SK-N-SH (cell line): ENCODE data around the gene DUSP9. TPM values are rescaled to one million over a fixed set of nuclear protein-coding genes. Genes with fewer than 3 reads are reported as not detected.

Experiments used
- CTCF ChIA-PET: fragments of 300-600, 350-600 bp; formaldehyde crosslinking; extraction: SDS; loops from one replicate; lab custom pipeline; 2021; lab: Yijun Ruan, JAX
- POLR2A ChIA-PET: fragments of 350-600 bp; sonication (Branson Sonifier 250); formaldehyde crosslinking; extraction: SDS; loops from one replicate; lab custom pipeline; 2020; ENCODE audit warnings: antibody characterized with exemption, inconsistent platforms; lab: Yijun Ruan, JAX
- DNase-seq: peaks from one replicate; pipeline ENCODE4 v3.0.0; 2012
- H2AFZ ChIP-seq: fragments of 200-600 bp; sonication (generic); 2 replicates; pipeline ENCODE4 v1.8.1; 2016; ENCODE audit warnings: antibody characterized with exemption, mild to moderate bottlenecking, low read depth
- H3F3A ChIP-seq: fragments of 200-600 bp; sonication (generic); replicated peaks from 2 replicates; pipeline ENCODE3; 2016; ENCODE audit warnings: antibody characterized with exemption, mild to moderate bottlenecking; ENCODE audit not compliant: insufficient read depth
- H3K27ac ChIP-seq, 2 experiments: fragments of 200-500 bp in 1 of 2; fragments of 200-600 bp in 1 of 2; sonication (Bioruptor generic) in 1 of 2; sonication (generic), shearing (Covaris generic) in 1 of 2; 2 replicates each; pipeline versions ENCODE4 v1.5.1 to v1.6.1; 2014 to 2016; ENCODE audit warnings: low read depth in 2 of 2, inconsistent platforms in 1 of 2, low read length in 1 of 2, mild to moderate bottlenecking in 1 of 2, mixed read lengths in 1 of 2
- H3K27me3 ChIP-seq: fragments of 200-600 bp; sonication (generic), shearing (Covaris generic); 2 replicates; pipeline ENCODE4 v1.6.1; 2016; ENCODE audit warnings: mixed run types; ENCODE audit not compliant: insufficient read depth
- H3K36me3 ChIP-seq, 2 experiments: fragments of 200-500 bp in 1 of 2; fragments of 200-600 bp in 1 of 2; sonication (Bioruptor generic) in 1 of 2; sonication (generic) in 1 of 2; replicated peaks in 1 of 2; 2 replicates each; pipeline versions ENCODE3 to v1.5.1; 2014 to 2016; ENCODE audit warnings: low read length in 1 of 2, mild to moderate bottlenecking in 1 of 2; ENCODE audit not compliant: insufficient read depth in 2 of 2, control insufficient read depth in 1 of 2
- H3K4me1 ChIP-seq, 2 experiments: fragments of 200-500 bp in 1 of 2; fragments of 200-600 bp in 1 of 2; sonication (Bioruptor generic) in 1 of 2; sonication (generic), shearing (Covaris generic) in 1 of 2; 2 replicates each; pipeline versions ENCODE4 v1.5.1 to v1.6.1; 2014 to 2016; ENCODE audit warnings: low read depth in 1 of 2, low read length in 1 of 2, mixed run types in 1 of 2; ENCODE audit not compliant: insufficient read depth in 2 of 2, control insufficient read depth in 1 of 2
- H3K4me2 ChIP-seq: fragments of 200-600 bp; sonication (generic), shearing (Covaris generic); 2 replicates; pipeline ENCODE4 v1.6.1; 2017; ENCODE audit warnings: mixed run types
- H3K4me3 ChIP-seq, 2 experiments: fragments of 200-500 bp in 1 of 2; fragments of 200-600 bp in 1 of 2; sonication (Bioruptor generic) in 1 of 2; sonication (generic), shearing (Covaris generic) in 1 of 2; 2 replicates each; pipeline versions ENCODE4 v1.5.1 to v1.8.1; 2014 to 2016; ENCODE audit warnings: low read depth in 2 of 2, inconsistent platforms in 1 of 2, low read length in 1 of 2, mild to moderate bottlenecking in 1 of 2, mixed read lengths in 1 of 2, moderate library complexity in 1 of 2
- H3K79me2 ChIP-seq: fragments of 200-600 bp; sonication (generic); 2 replicates; pipeline ENCODE4 v1.8.1; 2017; ENCODE audit warnings: mild to moderate bottlenecking; ENCODE audit not compliant: insufficient read depth
- H3K9ac ChIP-seq: fragments of 200-600 bp; sonication (generic); 2 replicates; pipeline ENCODE4 v1.6.1; 2017; ENCODE audit warnings: mixed run types
- H3K9me2 ChIP-seq: fragments of 200-600 bp; sonication (generic); 2 replicates; pipeline ENCODE4 v1.6.1; 2017; ENCODE audit warnings: mixed run types
- H3K9me3 ChIP-seq: fragments of 200-600 bp; sonication (generic); 2 replicates; pipeline ENCODE4 v1.6.1; 2017; ENCODE audit warnings: mixed run types, mild to moderate bottlenecking, moderate library complexity
- H4K20me1 ChIP-seq: fragments of 200-600 bp; sonication (generic); 2 replicates; pipeline ENCODE4 v1.6.1; 2017; ENCODE audit warnings: mild to moderate bottlenecking, mixed run types; ENCODE audit not compliant: insufficient read depth
- CHD2 ChIP-seq: fragments of 150-350 bp; IDR thresholded peaks from 2 replicates; pipeline ENCODE4 v1.6.1; 2018; ENCODE audit warnings: low read length; ENCODE audit not compliant: partially characterized antibody
- EP300 ChIP-seq, 2 experiments: IDR thresholded peaks; 2 replicates each; pipeline versions ENCODE4 v1.4.0 to v1.6.1; 2012; ENCODE audit warnings: borderline replicate concordance in 1 of 2, low read depth in 1 of 2, low read length in 1 of 2
- FOXJ3 ChIP-seq: sonication (generic); formaldehyde crosslinking; IDR thresholded peaks from 2 replicates; pipeline ENCODE4 v1.5.1; 2020; ENCODE audit warnings: mild to moderate bottlenecking, missing genetic modification reagents
- IRF3 ChIP-seq: fragments of 150-350 bp; IDR thresholded peaks from 2 replicates; pipeline ENCODE4 v1.6.1; 2016; ENCODE audit warnings: mild to moderate bottlenecking, low read depth, low read length
- JUND ChIP-seq: IDR thresholded peaks from 2 replicates; pipeline ENCODE4 v1.4.0; 2012
- MEF2A ChIP-seq: IDR thresholded peaks from 2 replicates; pipeline ENCODE4 v1.4.0; 2012; ENCODE audit warnings: low read depth, borderline replicate concordance
- PBX3 ChIP-seq: IDR thresholded peaks from 2 replicates; pipeline ENCODE4; 2012
- POLR2AphosphoS5 ChIP-seq: IDR thresholded peaks from 2 replicates; pipeline ENCODE4 v1.6.1; 2012; ENCODE audit warnings: low read depth, low read length
- RFX5 ChIP-seq: IDR thresholded peaks from 2 replicates; pipeline ENCODE4 v1.6.1; 2012; ENCODE audit warnings: mild to moderate bottlenecking, improper control_type of control experiment, low read length
- TAF1 ChIP-seq: IDR thresholded peaks from 2 replicates; pipeline ENCODE4 v1.6.1; 2012; ENCODE audit warnings: low read depth, mild to moderate bottlenecking, low read length, moderate library complexity, borderline replicate concordance
- TCF12 ChIP-seq: IDR thresholded peaks from 2 replicates; pipeline ENCODE4 v1.4.0; 2012
- ZBTB33 ChIP-seq: IDR thresholded peaks from 2 replicates; pipeline ENCODE4 v1.4.0; 2012; ENCODE audit warnings: low read depth, borderline replicate concordance
- WGBS: methylation state at CpG from one replicate; pipeline ENCODE4 v1.1.6; 2017; ENCODE audit warnings: low lambda C conversion rate; 5-methylcytosine and 5-hydroxymethylcytosine counted together
- polyA plus RNA-seq, 3 experiments: library from polyadenylated mRNA; depleted of rRNA; stranded (reverse); fragments of >200 nt; gene quantifications; 2 replicates each; pipeline ENCODE4 v1.2.3, GENCODE V29; 2012

Gene DUSP9
- polyA plus RNA-seq, 1 of the 3 experiments (the other 2 are of a cell fraction): 0.05 TPM

GRCh38 chrX:153641627-153642026 lies 5.4 kb upstream of the DUSP9 start (continued):
- TF ChIP-seq EP300 (IDR thresholded peaks at IDR 0.05; ENCODE audit: borderline replicate concordance in 1 of 2, low read depth in 1 of 2, low read length in 1 of 2) (no peak), CHD2 (no peak), MEF2A (no peak), POLR2AphosphoS5 (no peak)

GRCh38 chrX:153642051-153642654 lies 4.8 kb upstream of the DUSP9 start:
- H3K79me2 ChIP-seq: no peaks in the 10 kb centered on the region
- no peaks in the 10 kb centered on the region for H3K9me2 ChIP-seq
- no peak overlapping the region for H3K4me2 ChIP-seq
- ChIA-PET POLR2A (no interaction called here), CTCF (interaction anchor here (0.6 to 11.0 kb wide), 4 partner anchors 11 to 33 kb away, joined by 3 to 106 read pairs (median 10); no protein-coding TSS in a partner anchor)
- peak overlapping the region in 1 of 2 experiments; percentile 18; a peak in 1 of 4 replicates for H3K4me3 ChIP-seq
- H3K27me3 ChIP-seq: peaks cover 71% of the 10 kb centered on the region
- H3F3A ChIP-seq: no peaks in the 10 kb centered on the region
- H3K27ac ChIP-seq: no peak overlapping the region
- no peak for TF ChIP-seq ZBTB33
- no peak for TF ChIP-seq CHD2
- WGBS: 12% methylated on average over 10 of the region's 62 CpGs
- H3K9me3 ChIP-seq: no peaks in the 10 kb centered on the region
- peaks cover 0 to 25% of the 10 kb centered on the region in 2 experiments; a peak in 1 of 4 replicates for H3K4me1 ChIP-seq
- no peak overlapping the region for H2AFZ ChIP-seq
- H3K36me3 ChIP-seq: no peaks in the 10 kb centered on the region
- no peak overlapping the region for H3K9ac ChIP-seq
- peak; percentile 75 for DNase-seq
- H4K20me1 ChIP-seq: no peaks in the 10 kb centered on the region

- peaks cover 68% of the 10 kb centered on the region for H3K27me3 ChIP-seq
- H3K9ac ChIP-seq: no peak overlapping the region
- no peaks in the 10 kb centered on the region for H3K79me2 ChIP-seq
- peaks cover 0 to 24% of the 10 kb centered on the region in 2 experiments; a peak in 1 of 4 replicates for H3K4me1 ChIP-seq
- H4K20me1 ChIP-seq: no peaks in the 10 kb centered on the region
- no peak overlapping the region for H3K27ac ChIP-seq
- no peak overlapping the region for H3K4me2 ChIP-seq
- no peaks in the 10 kb centered on the region for H3F3A ChIP-seq
- peak; percentile 32 for DNase-seq
- no peaks in the 10 kb centered on the region for H3K36me3 ChIP-seq
- ChIA-PET CTCF (interaction anchor here (0.8 to 11.0 kb wide), 8 partner anchors 9 to 104 kb away, joined by 3 to 106 read pairs (median 5); no protein-coding TSS in a partner anchor), POLR2A (no interaction called here)
- no peaks in the 10 kb centered on the region for H3K9me3 ChIP-seq
- no peak overlapping the region; a peak in 1 of 4 replicates for H3K4me3 ChIP-seq
- no peaks in the 10 kb centered on the region for H3K9me2 ChIP-seq
- H2AFZ ChIP-seq: no peak overlapping the region
- TF ChIP-seq PBX3 (no peak), IRF3 (no peak), TCF12 (no peak), MEF2A (no peak), TAF1 (no peak), FOXJ3 (CRISPR knock-in tag) (no peak), RFX5 (no peak), JUND (no peak)
- WGBS: 20% methylated on average over 20 of the region's 48 CpGs
Measured at GRCh38 chrX:153642655-153643430, 4.2 kb upstream of the DUSP9 start.
